ENCODE measurements around the gene ITPR3.

The ITPR3 gene

DNA sequence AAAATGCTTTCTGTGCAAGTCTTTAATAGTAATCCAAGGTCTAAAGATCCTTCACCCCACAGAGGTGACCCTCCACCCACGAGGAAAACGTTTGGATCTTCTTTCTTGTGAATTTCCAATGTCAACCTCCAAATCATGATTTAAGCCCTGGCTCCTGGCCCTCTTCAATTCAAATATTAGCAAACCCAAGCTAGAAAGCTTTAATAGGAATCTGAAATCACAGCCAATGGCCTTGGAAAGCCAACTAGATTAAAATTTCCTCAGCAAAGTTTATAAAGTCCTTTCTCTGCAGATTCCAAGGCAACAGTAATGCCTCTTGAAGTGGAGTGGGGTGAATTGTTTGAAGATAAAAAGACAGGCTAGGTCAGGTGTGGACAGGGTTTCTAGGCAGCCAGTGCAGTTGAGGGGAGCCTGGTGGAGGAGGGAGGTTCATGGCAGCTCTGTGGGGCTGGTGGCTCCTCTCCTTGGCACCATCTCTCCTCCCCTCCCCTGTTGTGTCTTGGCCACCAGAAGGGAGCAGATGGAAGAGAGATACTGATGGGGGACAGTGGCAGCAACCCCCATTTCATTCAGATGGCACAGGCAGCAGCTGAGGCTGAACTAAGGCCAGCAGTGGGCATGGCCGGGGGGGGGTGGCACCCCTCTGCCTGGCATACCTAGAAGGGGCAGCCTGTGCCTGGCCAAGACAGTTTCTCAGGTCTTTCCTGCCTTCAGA, 102.4 kb downstream of the ITPR3 start:
- no peak for DNase-seq

DNA sequence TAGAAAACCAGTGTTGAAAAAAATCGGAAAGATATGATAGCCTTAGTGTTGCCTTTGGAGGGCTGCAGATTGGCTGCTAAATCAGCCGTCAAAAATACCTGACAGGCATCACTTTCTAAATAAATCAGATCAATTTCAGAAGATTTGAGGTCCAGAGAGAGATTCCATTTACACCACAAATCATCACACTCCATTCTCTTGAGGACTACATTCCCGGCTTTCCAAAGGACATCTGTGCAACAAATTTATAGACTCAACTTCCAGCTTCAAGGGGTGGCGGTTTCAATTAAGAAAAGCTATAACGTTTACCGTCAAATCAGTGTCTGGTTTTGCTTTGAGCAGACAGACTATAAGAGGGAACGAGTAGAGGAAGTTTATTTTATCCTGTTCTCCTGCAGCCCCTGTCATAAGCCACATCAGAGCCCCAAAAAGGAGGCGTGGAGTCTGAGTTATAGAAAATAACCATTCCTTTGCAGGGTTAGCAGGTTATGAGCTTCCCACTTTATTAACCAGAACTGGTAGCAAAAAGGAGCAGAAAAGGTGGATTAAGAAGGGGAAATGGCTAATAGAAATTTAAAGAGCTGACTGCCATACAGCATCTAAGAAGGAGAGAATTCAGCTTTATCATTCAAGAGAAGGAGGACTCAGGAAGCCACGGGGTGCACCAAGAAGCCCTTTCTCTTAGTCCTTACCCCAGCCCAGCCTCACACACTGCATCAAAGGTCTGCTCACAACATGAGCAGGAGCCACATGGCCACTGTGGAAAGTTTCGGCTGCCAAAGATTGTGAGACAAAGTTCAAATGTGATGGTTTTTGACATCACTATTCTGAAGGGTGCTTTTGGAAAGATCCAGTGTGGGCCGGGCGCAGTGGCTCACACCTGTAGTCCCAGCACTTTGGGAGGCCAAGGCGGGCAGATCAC, 103.2 kb downstream of the ITPR3 start:
- no peak for DNase-seq

DNA sequence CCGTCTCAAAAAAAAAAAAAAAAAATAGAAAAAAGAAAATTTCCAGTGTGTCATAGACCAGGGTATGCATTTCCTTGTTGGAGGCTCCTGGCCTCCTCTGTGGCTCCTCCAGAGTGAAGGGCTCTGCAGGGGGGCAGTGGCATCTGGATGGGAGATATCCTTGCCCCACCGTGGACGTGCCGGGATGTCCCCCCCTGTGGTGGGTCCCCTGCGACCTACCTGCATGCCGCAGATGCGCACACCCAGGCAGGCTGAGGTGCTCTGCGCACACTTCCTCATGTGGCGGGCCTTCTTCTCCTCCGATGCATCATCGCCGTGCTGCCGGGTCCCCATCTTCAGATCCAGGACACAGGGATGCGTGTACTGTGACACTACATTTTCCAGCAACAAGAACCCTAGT, 104.1 kb downstream of the ITPR3 start:
- DNase-seq = no peak

DNA sequence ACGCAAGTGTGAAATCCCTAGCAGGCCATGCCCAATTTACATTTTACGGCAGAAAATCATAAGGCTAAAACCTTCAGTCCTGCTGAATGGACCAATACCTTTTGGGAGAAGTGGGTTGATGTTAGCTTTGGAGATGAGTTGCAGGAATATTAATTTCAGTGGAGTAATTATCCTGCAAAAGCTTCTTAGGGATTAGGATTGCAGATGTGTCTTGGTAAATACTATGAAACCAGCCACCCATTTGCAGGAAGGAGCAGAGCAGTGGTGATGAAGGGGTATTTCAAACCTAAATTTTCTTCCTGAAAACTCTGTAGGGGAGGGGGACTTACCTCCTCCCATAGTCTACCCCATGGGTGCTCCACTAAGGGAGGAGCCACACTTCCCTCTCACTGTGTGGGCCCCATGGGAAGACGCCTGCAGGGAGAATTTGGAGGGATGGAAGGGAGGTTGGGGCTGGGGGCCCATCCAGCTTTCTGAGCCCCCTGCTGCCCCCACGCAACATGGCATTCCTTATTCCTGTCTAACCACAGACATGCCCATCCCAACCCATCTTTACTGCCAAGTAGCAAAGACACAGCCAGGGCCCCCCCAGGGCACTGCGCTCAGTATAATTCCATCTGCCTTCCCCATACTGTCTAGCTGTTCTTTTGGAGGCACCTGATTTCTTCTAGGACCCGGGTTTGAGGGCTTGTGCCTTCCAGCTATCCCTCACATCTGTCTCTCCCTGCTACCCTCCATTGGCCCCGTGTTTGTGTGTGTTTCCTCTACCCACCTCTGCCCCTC, 105.0 kb downstream of the ITPR3 start:
- DNase-seq = no peak

DNA sequence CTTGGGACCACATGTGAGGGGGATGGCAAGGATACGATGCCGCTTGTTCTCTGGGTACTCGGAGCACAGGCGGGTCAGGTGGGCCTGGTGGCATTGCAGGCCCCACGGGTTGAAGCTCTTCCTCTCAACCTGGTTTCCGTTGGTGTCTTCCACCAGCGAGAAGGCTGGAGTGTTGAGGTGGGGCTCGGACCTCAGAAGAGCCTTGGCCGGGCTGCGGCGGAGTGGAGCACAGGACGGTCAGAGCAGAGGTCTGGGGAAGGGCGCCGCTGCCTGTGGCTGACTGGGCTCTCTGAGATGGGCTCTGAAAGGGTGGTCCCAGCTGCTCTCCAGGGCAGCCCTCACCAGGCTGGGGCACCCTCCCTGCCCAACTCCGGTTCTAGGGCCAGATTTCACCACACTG, 105.6 kb downstream of the ITPR3 start:
- no peak for DNase-seq

DNA sequence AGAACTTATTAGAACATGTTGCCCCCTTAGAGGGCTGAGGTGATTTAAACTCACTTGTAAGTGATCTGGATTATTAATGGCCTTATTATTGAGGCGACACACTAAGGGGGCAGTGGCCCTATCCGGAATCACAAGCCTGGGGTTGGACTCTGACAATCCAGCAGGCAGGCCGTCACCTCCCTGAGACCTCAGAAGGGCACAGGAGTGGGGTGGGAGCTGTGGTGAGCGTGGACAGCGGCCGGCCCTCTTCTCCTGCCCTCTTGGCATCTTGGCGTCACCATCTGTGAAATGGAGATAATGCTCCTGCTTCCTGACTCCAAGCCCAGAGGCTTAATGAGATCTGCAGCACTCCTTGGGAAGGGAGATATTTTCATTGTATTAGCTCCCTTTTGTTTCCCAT, 106.0 kb downstream of the ITPR3 start:
- DNase-seq = no peak

DNA sequence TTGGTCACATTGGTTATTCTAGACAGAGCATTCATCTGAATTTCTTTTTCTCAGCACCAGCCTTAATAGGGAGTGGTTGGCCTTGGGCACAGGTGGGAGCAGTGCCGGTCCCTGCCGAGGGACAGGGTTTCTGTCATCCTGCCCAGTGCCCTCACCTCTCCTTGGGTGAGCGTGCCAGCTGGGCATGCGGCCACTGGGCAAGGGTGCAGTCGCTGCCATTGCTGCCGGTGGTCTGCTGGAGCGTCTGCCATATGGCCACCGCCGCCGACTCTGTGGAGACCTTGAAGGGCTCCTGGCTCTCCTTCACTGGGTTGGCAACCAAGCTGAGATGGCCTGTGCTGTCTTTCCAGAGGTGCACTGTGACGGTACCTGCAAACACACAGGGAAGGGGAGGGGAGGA, 106.8 kb downstream of the ITPR3 start:
- DNase-seq = no peak

DNA sequence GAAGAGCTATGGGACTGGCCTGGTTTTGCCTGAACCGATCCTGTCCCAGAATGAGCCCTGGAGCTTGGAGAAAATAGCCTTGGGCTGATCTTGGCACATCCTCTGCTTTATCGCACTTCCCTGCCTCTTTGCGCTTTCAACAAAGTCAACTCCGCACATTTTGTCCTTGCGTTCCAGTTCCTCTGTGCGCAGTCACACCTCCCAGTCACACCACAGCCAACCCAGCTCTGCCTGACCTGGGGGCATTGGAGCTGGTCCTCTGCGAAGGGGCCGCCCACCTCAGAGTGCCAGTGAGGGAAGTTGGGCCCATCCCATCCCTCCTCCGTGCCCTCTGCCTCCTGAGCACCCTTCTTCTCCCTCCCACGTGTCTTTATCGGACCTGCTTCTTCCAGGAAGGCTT, 107.3 kb downstream of the ITPR3 start:
- no peak for DNase-seq

DNA sequence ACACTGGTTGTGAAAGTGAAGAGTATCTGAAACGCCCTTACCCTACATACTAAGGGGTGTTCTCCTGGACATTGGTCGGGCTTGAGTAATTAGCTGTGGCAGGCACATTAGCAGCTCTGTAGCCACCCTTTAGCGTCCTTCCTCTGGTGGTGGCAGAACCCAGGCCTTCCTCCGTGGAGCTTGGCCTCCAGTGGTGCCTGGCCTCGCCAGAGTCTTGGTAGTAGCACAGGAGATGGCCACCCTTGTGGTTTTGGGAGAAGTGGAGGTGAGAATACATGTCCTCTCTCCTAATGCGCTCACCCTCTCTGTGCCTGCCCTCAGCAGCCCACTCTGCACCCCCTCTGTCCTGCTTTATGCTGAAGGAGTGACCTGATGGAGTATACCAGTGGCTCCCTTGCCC, 107.9 kb downstream of the ITPR3 start:
- no peak for DNase-seq

DNA sequence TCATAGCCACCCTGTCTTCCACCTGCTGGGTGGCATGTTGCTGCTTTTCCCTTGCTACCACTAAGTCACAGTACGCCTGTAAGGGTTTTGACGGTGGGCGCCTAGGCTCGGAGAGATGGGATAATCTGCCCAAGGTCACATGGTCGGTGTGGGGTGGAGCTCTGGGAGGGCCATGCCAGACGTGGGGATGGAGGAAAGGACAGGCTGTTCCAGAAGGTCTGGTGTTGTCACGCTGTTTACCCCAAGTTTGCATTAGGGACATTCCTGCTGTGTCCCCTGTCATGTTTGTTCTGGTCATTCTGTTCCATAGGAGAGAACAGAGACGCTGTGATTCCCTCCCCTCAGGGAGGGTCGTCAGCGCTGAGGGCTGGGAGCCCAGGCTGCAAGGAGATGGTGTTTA, 109.5 kb downstream of the ITPR3 start:
- DNase-seq = no peak

DNA sequence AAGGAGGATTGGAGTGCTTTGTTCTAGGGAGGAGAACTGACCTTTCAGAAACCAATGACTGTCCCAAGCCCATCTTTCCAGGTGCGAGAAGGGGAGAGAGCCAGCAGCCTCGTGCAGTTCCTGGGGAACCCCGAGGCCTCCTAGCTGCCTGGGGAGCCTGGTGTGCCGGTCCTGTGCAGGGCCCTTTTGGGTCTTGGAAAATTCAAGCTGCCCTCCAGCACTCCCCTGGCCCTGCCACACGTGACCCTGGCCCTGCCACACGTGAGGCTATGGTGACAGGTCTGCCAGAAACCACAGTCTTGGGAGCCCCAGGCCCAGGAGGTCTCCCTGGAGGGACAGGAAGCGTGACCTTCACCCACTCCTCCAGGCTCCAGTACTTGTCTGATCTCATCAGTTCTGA, 109.9 kb downstream of the ITPR3 start:
- DNase-seq = no peak

DNA sequence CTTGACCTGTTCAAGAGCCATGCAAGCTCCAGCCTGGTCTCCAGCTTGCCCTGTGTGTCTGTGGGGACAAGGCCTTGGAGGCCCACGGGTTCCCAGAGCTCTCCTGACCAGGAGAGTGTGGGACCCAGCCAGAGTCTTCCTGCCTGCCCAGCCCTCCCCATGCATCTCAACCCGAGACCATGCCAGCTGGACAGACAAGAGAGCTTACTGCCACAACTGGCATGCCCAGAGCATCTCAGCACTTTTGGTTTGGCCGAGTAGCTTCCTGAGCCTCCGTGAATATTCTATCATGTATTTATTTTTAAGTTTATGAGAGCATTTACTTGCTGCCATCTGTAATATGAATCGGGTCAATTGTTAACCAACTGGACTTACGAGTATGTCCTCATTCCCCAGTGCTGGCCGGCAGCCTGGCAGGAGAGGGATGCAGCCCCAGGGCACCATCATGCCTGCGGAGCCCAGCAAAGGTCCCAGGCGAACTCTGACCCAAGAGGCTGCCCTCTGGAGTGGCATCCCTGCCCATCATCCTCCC, 110.7 kb downstream of the ITPR3 start:
- no peak for DNase-seq

DNA sequence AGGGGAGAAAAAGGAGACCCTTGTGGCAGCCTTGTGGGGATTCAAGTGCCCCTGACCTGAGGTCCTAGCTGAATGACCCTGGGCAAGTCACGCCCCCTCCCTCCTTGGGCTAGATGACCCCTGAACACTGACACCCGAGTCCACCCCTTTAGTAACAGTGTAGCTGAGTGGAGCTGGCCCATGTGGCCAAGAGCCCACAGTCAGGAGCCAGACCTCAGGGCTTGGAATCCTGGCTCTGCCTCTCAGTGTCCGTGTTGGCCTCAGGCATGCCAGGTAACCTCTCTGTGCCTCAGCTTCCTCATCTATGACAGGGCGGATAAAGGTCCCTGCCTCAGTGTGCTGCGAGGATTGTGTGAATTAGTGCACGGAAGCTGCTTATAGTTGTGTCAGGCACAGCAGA, 111.3 kb downstream of the ITPR3 start:
- DNase-seq = no peak

DNA sequence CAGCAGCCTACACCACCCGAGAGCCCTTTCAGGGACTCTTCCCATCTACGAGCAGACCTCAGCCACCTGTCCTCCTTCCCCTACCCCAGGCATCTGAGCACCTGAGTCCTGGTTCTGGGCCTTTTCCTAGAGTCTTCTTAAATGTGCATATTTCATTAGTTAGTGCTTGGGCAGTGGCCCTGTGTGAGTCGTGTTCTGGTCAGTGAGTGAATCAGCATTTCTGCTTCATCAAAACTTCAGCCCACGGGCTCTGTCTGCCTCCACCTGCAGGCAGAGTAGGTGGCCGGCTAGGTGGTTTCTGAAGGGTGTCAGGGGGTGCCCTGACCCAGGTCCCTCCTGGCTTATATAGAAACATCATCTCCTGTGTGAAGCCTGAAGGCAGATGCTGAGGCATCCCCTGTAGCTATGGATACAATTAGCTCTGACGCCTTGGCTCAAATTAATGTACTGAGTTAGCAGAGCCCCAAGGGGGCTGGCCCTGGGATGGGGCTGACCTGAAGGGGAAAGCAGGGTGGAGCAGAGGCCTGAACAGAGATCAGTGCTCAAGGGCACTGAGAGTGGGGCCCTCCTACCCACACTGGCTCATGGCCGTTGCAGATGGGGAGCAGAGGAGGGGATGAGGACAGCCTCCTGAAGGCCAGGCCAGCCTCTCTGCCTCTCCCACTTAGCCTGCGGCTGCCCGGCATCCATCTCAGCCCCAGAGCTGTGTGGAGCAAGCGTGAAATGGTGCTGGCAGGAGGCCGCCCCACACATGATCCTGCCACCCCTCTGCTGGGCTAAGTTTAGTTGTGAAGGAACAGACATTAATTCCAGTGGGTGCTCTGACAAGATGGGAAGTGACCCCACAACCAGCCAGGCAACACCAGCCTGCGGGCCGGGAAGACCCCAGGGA, 111.9 kb downstream of the ITPR3 start:
- no peak for DNase-seq

DNA sequence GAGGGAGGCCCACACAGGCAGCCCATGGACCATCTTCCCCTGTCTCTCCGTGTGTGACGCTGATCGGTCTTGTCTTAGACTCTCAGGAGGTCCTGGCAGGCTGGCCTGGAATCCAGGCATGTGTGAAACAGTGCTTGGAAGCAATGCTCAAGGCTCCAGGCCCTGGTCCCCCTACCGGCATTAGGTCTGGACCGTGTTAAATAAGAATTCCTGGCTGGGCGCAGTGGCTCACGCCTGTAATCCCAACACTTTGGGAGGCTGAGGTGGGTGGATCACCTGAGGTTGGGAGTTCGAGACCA, 112.5 kb downstream of the ITPR3 start:
- no peak for DNase-seq

DNA sequence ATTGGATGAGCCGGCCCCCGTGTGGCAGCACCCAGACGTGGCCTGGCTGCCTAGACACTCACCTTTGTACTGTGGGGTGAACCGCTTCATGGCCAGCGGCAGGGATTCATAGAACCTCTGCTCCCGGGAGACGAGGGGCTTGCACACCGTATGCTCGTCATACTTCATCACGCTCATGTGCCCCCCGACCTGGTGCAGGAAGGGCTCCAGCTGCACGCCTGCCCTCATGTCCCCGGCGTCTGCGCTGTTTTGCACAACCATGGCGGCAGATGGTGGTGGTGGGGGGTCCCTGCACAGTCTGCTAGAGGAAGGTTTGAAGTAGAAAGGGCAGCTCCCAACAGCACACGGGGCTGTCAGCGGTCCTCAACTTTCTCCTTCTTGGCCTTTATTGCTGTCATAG, 114.1 kb downstream of the ITPR3 start:
- no peak for DNase-seq

DNA sequence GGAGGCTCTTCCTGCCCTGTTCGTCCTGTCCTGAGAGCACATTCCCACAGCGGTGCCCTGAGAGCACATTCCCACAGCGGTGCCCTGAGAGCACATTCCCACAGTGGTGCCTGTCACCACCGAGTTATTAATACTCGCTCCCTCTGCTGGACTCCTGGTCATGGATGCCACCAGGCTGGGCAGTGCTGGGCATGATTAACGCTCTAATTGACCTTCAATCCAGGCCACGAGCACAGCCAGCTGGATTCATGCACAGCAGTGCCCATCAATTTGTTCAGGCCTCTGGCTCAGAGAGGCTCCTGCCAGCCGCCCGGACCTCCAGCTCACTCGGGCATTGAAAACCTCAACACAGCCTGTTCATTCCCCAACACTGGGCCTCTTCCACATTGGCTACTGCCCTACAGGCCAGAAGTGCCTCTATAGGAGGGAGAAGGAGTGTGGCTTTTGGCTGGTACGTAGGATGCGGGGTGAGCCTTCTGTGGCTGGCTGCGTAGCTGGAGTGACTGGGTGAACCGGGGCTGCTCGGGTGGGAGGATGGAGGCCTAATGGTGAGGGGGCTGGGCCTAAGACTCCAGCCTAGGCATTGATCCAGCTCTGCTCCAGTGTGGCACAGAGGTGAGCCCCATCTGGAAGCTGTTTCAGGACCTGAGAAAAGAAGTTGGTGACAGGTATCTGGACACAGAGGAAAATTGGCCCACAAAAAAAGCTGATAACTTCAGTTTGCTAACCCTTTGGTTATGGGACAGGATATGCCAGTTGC, 116.3 kb downstream of the ITPR3 start:
- DNase-seq = no peak

DNA sequence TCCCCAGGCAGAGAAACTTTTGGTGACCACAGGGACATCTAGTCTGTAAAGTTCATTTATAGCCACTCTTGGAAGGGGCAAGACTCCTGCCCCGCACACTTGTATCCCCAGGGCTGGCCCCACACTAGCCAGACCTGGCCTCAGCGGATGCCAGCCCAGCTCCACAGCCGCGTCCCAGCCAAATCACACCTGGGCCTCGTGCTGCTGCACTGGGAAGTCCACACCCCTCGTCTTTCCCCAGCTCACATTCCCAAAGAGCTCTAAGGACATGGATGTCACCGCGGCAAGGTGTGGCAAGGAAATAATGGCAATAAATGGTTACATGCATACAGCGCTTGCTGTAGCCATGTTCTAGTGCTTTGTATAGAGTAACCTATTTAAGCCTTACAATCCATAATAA, 117.0 kb downstream of the ITPR3 start:
- DNase-seq = no peak

DNA sequence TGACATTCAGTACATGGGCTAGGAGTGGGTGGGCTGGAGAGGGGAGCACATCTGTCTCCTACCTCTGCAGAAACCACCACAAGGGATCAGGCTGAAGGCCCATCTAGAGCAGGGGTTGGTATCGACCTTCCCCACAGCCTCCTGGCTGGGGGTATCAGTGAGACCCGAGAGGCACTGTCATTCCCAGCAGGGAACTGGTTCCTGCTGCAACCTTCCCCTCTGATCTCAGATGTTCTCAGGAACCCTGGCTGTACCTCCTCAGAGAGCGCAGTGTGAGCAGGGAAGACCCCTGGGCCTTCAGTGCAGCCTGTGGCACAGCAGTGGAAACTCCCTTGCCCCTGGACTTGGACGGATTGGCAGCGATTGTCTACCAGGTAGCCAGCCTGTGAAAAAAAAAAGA, 117.8 kb downstream of the ITPR3 start:
- no peak for DNase-seq

DNA sequence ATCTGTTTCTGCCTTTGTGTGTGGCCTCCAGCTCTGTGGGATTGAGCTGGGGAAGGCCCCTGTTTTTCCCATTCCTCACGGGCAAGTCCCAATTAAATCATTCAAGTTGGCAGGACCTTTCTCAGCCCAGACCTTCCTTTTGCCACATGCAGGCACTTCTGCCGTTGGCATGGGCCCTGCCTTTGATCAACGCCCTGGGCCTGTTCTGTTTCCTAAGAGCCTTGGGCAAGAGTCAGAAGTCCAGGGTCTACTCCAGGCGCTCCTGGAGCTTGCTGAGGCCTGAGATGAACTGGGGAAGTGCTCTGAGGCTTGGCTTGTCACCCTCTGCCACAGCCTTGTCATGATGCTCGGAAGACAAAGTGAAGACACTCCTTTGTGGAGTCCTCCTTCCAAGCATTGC, 118.4 kb downstream of the ITPR3 start:
- no peak for DNase-seq

DNA sequence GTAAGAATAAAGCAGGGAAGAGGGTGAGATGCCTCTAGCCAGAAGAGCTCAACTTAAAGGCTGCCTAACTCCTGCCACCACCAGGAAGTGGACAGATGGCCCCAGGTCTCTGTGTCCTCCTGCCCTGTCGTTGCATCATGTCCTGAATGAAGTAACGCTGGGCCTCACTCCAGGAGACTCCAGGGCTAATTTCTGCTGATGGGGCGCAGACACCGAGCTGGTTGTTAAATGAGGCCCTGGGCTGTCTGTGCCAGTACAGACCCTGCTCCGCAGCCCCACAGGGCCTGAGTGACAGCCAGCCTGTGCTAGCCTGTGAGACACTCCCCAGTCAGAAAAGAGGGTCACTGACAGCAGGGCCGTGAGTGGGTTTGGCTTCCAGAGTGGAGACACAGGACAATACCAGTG, 119.1 kb downstream of the ITPR3 start:
- DNase-seq = no peak

DNA sequence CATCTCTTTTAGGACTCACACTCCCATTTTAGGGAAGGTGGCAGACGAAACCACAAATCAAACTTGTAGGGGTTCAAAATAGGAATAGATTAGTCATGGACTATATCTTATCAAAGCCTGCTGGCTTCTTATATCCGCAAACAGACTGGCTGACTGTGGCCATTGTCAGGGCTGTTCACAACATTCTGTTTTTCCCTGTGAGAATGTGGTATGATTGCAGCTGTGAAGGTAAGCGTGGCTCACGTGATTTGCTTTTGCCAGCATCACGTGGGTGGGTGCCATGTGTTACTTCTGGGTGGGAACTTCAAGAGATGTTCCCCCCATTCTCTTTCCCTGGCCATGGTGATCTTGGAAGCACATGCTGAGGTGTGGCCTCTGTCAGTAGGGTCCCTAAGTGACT, 119.7 kb downstream of the ITPR3 start:
- no peak for DNase-seq

All from NCI-H1092 treated with DMSO at 0.1 percent for 48 hours (cell line).